ENCODE results near the gene TRPM3. TPM values are rescaled to one million over a fixed set of nuclear protein-coding genes. Genes with fewer than 3 reads are reported as not detected.

The TRPM3 gene
- total RNA-seq, 2 donors from 2014 or later = 0.02 TPM; not detected in 1

- no peak overlapping the region for H3K27ac Mint-ChIP-seq
- peaks cover 0 to 4% of the 10 kb centered on the region in 2 donors for H3K9me3 Mint-ChIP-seq
- no peaks in the 10 kb centered on the region for H3K36me3 Mint-ChIP-seq
- no peak for DNase-seq (ENCODE audit: low spot score in 2 of 2)
- ATAC-seq = no peak
These were observed 5.9 kb downstream of the TRPM3 start for GRCh38 chr9:71115448-71115975.

GRCh38 chr9:71112866-71113265, 8.6 kb downstream of the TRPM3 start:
- ATAC-seq (no peak), DNase-seq (ENCODE audit: low spot score in 2 of 2) (no peak)
- H3K36me3 Mint-ChIP-seq = no peaks in the 10 kb centered on the region
- H3K9me3 Mint-ChIP-seq = peaks cover 0 to 4% of the 10 kb centered on the region in 2 donors
- H3K27ac Mint-ChIP-seq = no peak overlapping the region

GRCh38 chr9:71108937-71109336, 12.5 kb downstream of the TRPM3 start:
- Mint-ChIP-seq H3K9me3 (peaks cover 4 to 12% of the 10 kb centered on the region in 2 donors), H3K36me3 (no peaks in the 10 kb centered on the region), H3K27ac (no peak overlapping the region)
- DNase-seq (ENCODE audit: low spot score in 2 of 2) (no peak), ATAC-seq (no peak)

GRCh38 chr9:71106992-71107391, 14.4 kb downstream of the TRPM3 start:
- Mint-ChIP-seq H3K9me3 (peaks cover 4 to 12% of the 10 kb centered on the region in 2 donors), H3K36me3 (no peaks in the 10 kb centered on the region), H3K27ac (no peak overlapping the region)
- no peak for ATAC-seq
- no peak for DNase-seq (ENCODE audit: low spot score in 2 of 2)

GRCh38 chr9:71105192-71105591, 16.2 kb downstream of the TRPM3 start:
- DNase-seq (ENCODE audit: low spot score in 2 of 2) (no peak), ATAC-seq (no peak)
- Mint-ChIP-seq H3K27ac (no peak overlapping the region), H3K36me3 (no peaks in the 10 kb centered on the region), H3K9me3 (peaks cover 4 to 16% of the 10 kb centered on the region in 2 donors)

GRCh38 chr9:71098801-71099200, 22.6 kb downstream of the TRPM3 start:
- ATAC-seq (no peak), DNase-seq (ENCODE audit: low spot score in 2 of 2) (no peak)
- peaks cover 0 to 5% of the 10 kb centered on the region in 2 donors for H3K9me3 Mint-ChIP-seq
- H3K36me3 Mint-ChIP-seq = no peaks in the 10 kb centered on the region
- H3K27ac Mint-ChIP-seq = no peak overlapping the region

- H3K36me3 Mint-ChIP-seq = no peaks in the 10 kb centered on the region
- no peak for DNase-seq (ENCODE audit: low spot score in 2 of 2)
These were observed 23.8 kb downstream of the TRPM3 start for GRCh38 chr9:71097671-71098070.

GRCh38 chr9:71096421-71097108, 24.9 kb downstream of the TRPM3 start:
- Mint-ChIP-seq H3K36me3 (no peaks in the 10 kb centered on the region), H3K9me3 (peaks cover 0 to 5% of the 10 kb centered on the region in 2 donors), H3K27ac (no peak overlapping the region)
- ATAC-seq = no peak
- DNase-seq (ENCODE audit: low spot score in 2 of 2) = no peak

More at GRCh38 chr9:71097671-71098070, 23.8 kb downstream of the TRPM3 start:
- no peak for ATAC-seq
- Mint-ChIP-seq H3K9me3 (peaks cover 0 to 5% of the 10 kb centered on the region in 2 donors), H3K27ac (no peak overlapping the region)

- DNase-seq (ENCODE audit: low spot score in 2 of 2) (no peak), ATAC-seq (no peak)
- H3K27ac Mint-ChIP-seq = no peak overlapping the region
- H3K36me3 Mint-ChIP-seq = no peaks in the 10 kb centered on the region
- no peaks in the 10 kb centered on the region for H3K9me3 Mint-ChIP-seq
These were observed 26.6 kb downstream of the TRPM3 start for GRCh38 chr9:71094708-71095251.

- H3K36me3 Mint-ChIP-seq = no peaks in the 10 kb centered on the region
- DNase-seq (ENCODE audit: low spot score in 2 of 2) (no peak), ATAC-seq (no peak)
- H3K27ac Mint-ChIP-seq = no peak overlapping the region
- H3K9me3 Mint-ChIP-seq = peaks cover 0 to 1% of the 10 kb centered on the region in 2 donors
These were observed 30.5 kb downstream of the TRPM3 start for GRCh38 chr9:71090896-71091295.

- no peak overlapping the region for H3K27ac Mint-ChIP-seq
- peaks cover 0 to 3% of the 10 kb centered on the region in 2 donors for H3K9me3 Mint-ChIP-seq
- H3K36me3 Mint-ChIP-seq = no peaks in the 10 kb centered on the region
- no peak for DNase-seq (ENCODE audit: low spot score in 2 of 2)
- ATAC-seq = no peak
These were observed 42.0 kb downstream of the TRPM3 start for GRCh38 chr9:71079451-71079850.

- no peak for ATAC-seq
- Mint-ChIP-seq H3K9me3 (no peaks in the 10 kb centered on the region), H3K36me3 (no peaks in the 10 kb centered on the region), H3K27ac (no peak overlapping the region)
- DNase-seq (ENCODE audit: low spot score in 2 of 2) = no peak
These were observed 45.3 kb downstream of the TRPM3 start for GRCh38 chr9:71076096-71076495.

GRCh38 chr9:71073494-71073893, 47.9 kb downstream of the TRPM3 start:
- no peaks in the 10 kb centered on the region for H3K36me3 Mint-ChIP-seq
- DNase-seq (ENCODE audit: low spot score in 2 of 2) = no peak
- no peak overlapping the region for H3K27ac Mint-ChIP-seq
- no peaks in the 10 kb centered on the region for H3K9me3 Mint-ChIP-seq
- no peak for ATAC-seq

- Mint-ChIP-seq H3K9me3 (no peaks in the 10 kb centered on the region), H3K36me3 (no peaks in the 10 kb centered on the region), H3K27ac (no peak overlapping the region)
- ATAC-seq = no peak
- DNase-seq (ENCODE audit: low spot score in 2 of 2) = no peak
These were observed 48.8 kb downstream of the TRPM3 start for GRCh38 chr9:71072587-71072986.

GRCh38 chr9:71071633-71072032, 49.8 kb downstream of the TRPM3 start:
- Mint-ChIP-seq H3K27ac (no peak overlapping the region), H3K36me3 (no peaks in the 10 kb centered on the region), H3K9me3 (no peaks in the 10 kb centered on the region)
- DNase-seq (ENCODE audit: low spot score in 2 of 2) = no peak
- ATAC-seq = no peak

- DNase-seq (ENCODE audit: low spot score in 2 of 2) = no peak
- Mint-ChIP-seq H3K36me3 (no peaks in the 10 kb centered on the region), H3K27ac (no peak overlapping the region), H3K9me3 (peaks cover 0 to 4% of the 10 kb centered on the region in 2 donors)
- no peak for ATAC-seq
These were observed 62.8 kb downstream of the TRPM3 start for GRCh38 chr9:71058660-71059059.

- no peaks in the 10 kb centered on the region for H3K36me3 Mint-ChIP-seq
- no peak overlapping the region for H3K27ac Mint-ChIP-seq
- ATAC-seq (no peak), DNase-seq (ENCODE audit: low spot score in 2 of 2) (no peak)
- peaks cover 3 to 4% of the 10 kb centered on the region in 2 donors for H3K9me3 Mint-ChIP-seq
These were observed 69.1 kb downstream of the TRPM3 start for GRCh38 chr9:71052287-71052686.

GRCh38 chr9:71048280-71048679, 73.1 kb downstream of the TRPM3 start:
- ATAC-seq = no peak
- Mint-ChIP-seq H3K9me3 (peaks cover 0 to 4% of the 10 kb centered on the region in 2 donors), H3K27ac (no peak overlapping the region), H3K36me3 (no peaks in the 10 kb centered on the region)
- no peak for DNase-seq (ENCODE audit: low spot score in 2 of 2)

Data from activated naive CD4-positive, alpha-beta T cell treated with anti-CD3 and anti-CD28 coated beads, Interleukin-2, amount 50 U/mL, for 72 hours (primary cell).